GM04504 (cell line): Measurements from ENCODE around the gene CHMP1A.
A peak's percentile ranks its signal among the peaks of the same experiment; 100 is the strongest.
"Not testable (repeated sequence)": the region's sequence is repeated elsewhere in the genome, so short reads cannot be mapped to it uniquely, and the experiment has no call there.

ENCODE experiments used
- DNase-seq: peaks from one replicate; pipeline ENCODE4 v3.0.0-alpha.2; 2012; ENCODE audit warnings: low read depth

Gene CHMP1A

DNA sequence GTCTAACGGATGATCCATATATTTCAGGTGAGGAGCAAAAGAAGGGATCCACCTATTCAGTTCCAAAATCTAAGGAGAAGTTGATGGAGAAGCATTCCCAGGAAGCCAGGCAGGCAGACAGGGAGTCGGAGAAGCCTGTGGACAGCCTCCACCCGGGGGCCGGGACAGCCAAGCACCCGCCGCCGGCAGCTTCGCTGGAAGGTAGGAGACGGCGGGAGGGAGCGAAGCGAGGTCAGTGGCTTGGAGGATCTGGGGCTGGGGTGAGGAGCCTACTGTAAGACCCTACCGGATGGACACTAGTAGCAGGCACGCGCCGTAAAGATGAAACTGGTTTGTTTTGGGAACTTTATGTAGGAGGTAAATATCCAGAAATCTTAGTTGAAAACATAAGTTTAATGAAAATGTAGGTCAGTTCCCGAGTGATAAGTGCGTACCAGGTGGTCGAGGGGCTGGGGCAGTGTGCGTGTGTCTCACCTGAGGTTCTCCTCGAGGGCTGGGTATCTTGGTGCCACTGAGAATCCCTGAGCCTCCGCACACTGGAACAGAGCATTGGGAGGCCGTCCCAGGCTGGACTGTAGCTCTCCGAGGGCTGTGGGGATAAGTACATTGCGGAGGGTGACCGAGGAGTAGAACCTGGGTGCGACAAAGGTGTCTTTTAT lies 842 bp upstream of the CHMP1A start:
- DNase-seq = no peak

- no peak for DNase-seq
Measured at GRCh38 chr16:89656435-89657121, 930 bp downstream of the CHMP1A start.

- no peak for DNase-seq
Measured at GRCh38 chr16:89655062-89655643, 2.4 kb downstream of the CHMP1A start.

GRCh38 chr16:89653656-89654295 lies 3.7 kb downstream of the CHMP1A start:
- no peak for DNase-seq

DNA sequence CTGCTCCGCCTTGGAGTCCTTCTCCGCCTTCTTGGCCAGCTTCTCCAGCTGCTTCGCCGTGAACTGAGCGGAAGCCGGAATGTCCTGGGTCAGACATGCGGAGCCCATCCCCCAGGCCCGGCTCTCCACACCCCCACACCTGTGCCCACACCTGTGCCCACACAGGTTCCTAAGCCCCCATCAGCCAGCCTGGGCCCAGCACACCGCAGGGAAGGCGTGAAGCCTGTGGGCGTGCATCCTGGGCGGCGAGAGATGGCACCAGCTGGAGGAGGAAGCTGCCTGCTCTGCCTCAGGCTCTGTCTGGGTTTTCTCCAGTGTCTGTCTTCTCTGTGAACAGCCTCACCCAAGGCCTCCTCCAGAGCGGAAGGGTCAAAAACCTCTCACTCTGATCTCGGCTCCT lies 5.9 kb downstream of the CHMP1A start:
- DNase-seq = no peak

GRCh38 chr16:89646906-89647305 lies 10.6 kb downstream of the CHMP1A start:
- DNase-seq = no peak

GRCh38 chr16:89646270-89646669 lies 11.2 kb downstream of the CHMP1A start:
- DNase-seq = no peak

DNA sequence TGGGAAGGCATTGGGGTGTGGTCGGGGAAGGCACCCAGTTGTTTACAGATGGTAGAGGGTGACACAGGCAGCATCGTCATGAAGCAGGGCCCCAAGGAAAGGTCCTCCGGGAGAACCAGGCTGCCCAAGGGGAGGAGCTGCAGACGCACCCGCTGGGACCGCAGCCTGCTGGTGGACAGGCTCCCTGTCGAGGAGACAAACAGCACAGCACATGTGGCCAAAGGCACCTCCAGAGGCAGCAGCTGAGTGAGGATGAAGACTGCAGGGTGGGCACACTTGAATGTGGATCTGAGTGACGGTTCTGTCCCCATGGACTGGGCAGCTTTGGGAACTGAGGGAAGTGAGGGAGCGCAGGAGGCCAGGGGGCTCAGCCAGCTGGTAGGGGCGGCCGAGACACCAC lies 12.4 kb downstream of the CHMP1A start:
- no peak for DNase-seq

- no peak for DNase-seq
Measured at GRCh38 chr16:89643769-89644300, 13.7 kb downstream of the CHMP1A start.

GRCh38 chr16:89642574-89642973 lies 14.9 kb downstream of the CHMP1A start:
- no peak for DNase-seq

GRCh38 chr16:89641458-89642119 lies 15.9 kb downstream of the CHMP1A start:
- DNase-seq = no peak

DNA sequence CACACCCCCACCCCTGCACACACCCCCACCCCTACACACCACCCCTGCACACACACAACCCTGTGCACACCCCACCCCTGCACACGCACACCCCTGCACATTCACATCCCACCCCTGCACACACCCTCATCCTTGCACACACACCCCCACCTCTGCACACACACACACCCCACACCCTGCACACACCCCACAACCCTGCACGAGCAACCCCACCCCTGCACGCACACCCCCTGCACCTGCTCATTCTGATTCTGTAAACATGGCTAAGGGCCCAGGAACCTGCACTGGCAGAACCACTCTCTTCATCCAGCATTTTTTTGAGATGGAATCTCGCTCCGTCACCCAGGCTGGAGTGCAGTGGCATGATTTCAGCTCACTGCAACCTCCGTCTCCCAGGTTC lies 18.1 kb downstream of the CHMP1A start:
- DNase-seq = no peak

DNA sequence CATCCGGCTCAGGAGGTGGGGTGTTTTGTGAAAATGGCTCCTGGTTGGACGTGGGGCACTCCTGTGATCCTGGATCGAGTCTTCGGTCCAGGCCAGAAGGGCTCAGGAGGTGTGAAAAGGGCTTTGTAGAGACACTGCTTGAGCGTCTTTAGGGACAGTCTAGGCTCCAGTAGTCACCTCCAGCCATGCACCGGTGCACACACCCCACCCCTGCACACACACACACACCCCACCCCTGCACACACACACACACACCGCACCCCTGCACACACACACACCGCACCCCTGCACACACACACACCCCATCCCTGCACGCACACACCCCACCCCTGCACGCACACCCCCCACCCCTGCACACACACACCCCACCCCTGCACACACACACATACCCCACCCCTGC lies 19.1 kb downstream of the CHMP1A start:
- DNase-seq = no peak

DNA sequence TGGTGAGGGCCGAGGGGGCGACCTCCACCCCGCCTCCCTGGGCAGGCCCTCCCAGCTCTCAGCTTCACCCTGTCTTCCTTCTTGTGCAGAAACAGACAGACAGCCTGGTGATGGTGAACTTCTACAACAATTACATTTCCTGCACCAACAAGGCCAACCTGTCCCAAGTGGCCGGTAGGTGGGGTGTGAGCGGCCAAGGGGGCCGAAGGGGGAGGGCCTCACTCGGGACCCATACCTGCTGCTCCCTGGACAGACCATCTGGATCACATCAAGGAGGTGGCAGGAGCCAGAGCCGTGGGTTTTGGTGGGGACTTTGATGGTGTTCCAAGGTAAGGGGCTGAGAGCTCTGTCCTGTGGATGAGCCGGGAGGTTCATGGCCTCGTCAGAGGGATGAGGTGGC lies 20.1 kb downstream of the CHMP1A start:
- DNase-seq = no peak

- DNase-seq = no peak
Measured at GRCh38 chr16:89636663-89637062, 20.8 kb downstream of the CHMP1A start.

DNA sequence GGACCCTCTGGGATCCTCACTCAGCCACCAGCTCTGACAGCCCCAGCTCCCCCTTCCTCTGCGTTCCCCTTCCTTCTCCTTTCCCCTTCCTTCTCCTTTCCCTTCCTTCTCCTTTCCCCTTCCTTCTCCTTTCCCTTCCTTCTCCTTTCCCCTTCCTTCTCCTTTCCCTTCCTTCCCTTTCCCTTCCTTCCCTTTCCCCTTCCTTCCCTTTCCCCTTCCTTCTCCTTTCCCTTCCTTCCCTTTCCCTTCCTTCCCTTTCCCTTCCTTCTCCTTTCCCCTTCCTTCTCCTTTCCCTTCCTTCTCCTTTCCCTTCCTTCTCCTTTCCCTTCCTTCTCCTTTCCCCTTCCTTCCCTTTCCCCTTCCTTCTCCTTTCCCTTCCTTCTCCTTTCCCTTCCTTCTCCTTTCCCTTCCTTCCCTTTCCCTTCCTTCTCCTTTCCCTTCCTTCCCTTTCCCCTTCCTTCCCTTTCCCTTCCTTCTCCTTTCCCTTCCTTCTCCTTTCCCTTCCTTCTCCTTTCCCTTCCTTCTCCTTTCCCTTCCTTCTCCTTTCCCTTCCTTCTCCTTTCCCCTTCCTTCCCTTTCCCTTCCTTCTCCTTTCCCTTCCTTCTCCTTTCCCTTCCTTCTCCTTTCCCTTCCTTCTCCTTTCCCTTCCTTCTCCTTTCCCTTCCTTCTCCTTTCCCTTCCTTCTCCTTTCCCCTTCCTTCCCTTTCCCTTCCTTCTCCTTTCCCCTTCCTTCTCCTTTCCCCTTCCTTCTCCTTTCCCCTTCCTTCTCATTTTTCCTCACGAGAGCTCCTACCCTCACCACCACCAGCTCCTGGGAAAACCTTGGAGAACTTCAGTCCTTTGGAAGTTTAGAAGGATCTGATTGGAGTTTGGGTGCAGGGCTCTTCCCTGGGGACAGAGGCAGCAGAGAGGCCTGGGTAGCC lies 22.8 kb downstream of the CHMP1A start:
- not testable (repeated sequence) for DNase-seq

GRCh38 chr16:89633064-89633631 lies 24.4 kb downstream of the CHMP1A start:
- DNase-seq = peak; percentile 77

- DNase-seq = no peak
Measured at GRCh38 chr16:89629827-89630610, 27.5 kb downstream of the CHMP1A start.

GRCh38 chr16:89624777-89625761 lies 32.4 kb downstream of the CHMP1A start:
- DNase-seq = no peak
